H9 (cell line): ENCODE data around the gene TRUB1. TPM values are rescaled to one million over a fixed set of nuclear protein-coding genes. Genes with fewer than 3 reads are reported as not detected.

ENCODE experiments used
- DNase-seq: peaks from one replicate; pipeline ENCODE4 v3.0.0-alpha.2; 2017
- H2AFZ ChIP-seq: one replicate; pipeline ENCODE4 v1.6.1; 2013; ENCODE audit warnings: mild to moderate bottlenecking, low read length, control low read depth, moderate library complexity
- H2AK5ac ChIP-seq: 2 replicates; pipeline ENCODE4 v1.6.1; 2013; ENCODE audit warnings: low read length, control low read depth, mixed read lengths; ENCODE audit not compliant: insufficient read length
- H2BK120ac ChIP-seq: one replicate; pipeline ENCODE4 v1.6.1; 2013; ENCODE audit warnings: low read depth, mild to moderate bottlenecking, low read length, control low read depth, inconsistent platforms; ENCODE audit not compliant: poor library complexity, severe bottlenecking
- H2BK12ac ChIP-seq: 2 replicates; pipeline ENCODE4 v1.6.1; 2013; ENCODE audit warnings: low read length, control low read depth, mixed read lengths, low read depth; ENCODE audit not compliant: insufficient read length
- H2BK15ac ChIP-seq: 2 replicates; pipeline ENCODE4 v1.6.1; 2013; ENCODE audit warnings: low read depth, low read length, control low read depth
- H2BK20ac ChIP-seq: one replicate; pipeline ENCODE4 v1.6.1; 2013; ENCODE audit warnings: low read depth, mild to moderate bottlenecking, low read length, control low read depth, inconsistent platforms; ENCODE audit not compliant: poor library complexity, severe bottlenecking
- H2BK5ac ChIP-seq: 2 replicates; pipeline ENCODE4 v1.6.1; 2013; ENCODE audit warnings: low read length, control low read depth, mixed read lengths; ENCODE audit not compliant: insufficient read length
- H3K14ac ChIP-seq: 2 replicates; pipeline ENCODE4 v1.6.1; 2013; ENCODE audit warnings: low read length, control low read depth; ENCODE audit not compliant: insufficient read depth
- H3K18ac ChIP-seq: 2 replicates; pipeline ENCODE4 v1.6.1; 2013; ENCODE audit warnings: low read depth, mild to moderate bottlenecking, mixed read lengths, low read length, control low read depth; ENCODE audit not compliant: insufficient read length
- H3K23ac ChIP-seq: 2 replicates; pipeline ENCODE4 v1.6.1; 2013; ENCODE audit warnings: low read length, control low read depth, mixed read lengths, low read depth; ENCODE audit not compliant: insufficient read length
- H3K23me2 ChIP-seq: 2 replicates; pipeline ENCODE4 v1.6.1; 2013; ENCODE audit warnings: low read depth, mild to moderate bottlenecking, mixed read lengths, low read length, control low read depth; ENCODE audit not compliant: insufficient read length, poor library complexity, severe bottlenecking
- H3K27ac ChIP-seq: 2 replicates; pipeline ENCODE4 v1.5.1; 2013; ENCODE audit warnings: low read length, control low read depth, mixed read lengths, low read depth; ENCODE audit not compliant: insufficient read length
- H3K27me3 ChIP-seq: 2 replicates; pipeline ENCODE4 v1.6.1; 2013; ENCODE audit warnings: low read length, control low read depth, inconsistent platforms; ENCODE audit not compliant: insufficient read depth
- H3K4ac ChIP-seq: 2 replicates; pipeline ENCODE4 v1.6.1; 2013; ENCODE audit warnings: low read depth, mild to moderate bottlenecking, control low read depth, inconsistent platforms, low read length, moderate library complexity
- H3K4me1 ChIP-seq: 2 replicates; pipeline ENCODE4 v1.6.1; 2013; ENCODE audit warnings: low read length, control low read depth, inconsistent platforms; ENCODE audit not compliant: insufficient read depth
- H3K4me2 ChIP-seq: 2 replicates; pipeline ENCODE4 v1.6.1; 2013; ENCODE audit warnings: low read length, control low read depth, mixed read lengths; ENCODE audit not compliant: insufficient read length, insufficient read depth
- H3K56ac ChIP-seq: 2 replicates; pipeline ENCODE4 v1.6.1; 2013; ENCODE audit warnings: low read depth, mild to moderate bottlenecking, mixed read lengths, low read length, control low read depth; ENCODE audit not compliant: insufficient read length
- H3K79me1 ChIP-seq: 2 replicates; pipeline ENCODE4 v1.6.1; 2013; ENCODE audit warnings: low read depth, mild to moderate bottlenecking, moderate library complexity, low read length, control low read depth, inconsistent platforms; ENCODE audit not compliant: insufficient read depth, poor library complexity, severe bottlenecking
- H3K79me2 ChIP-seq: 2 replicates; pipeline ENCODE4 v1.6.1; 2013; ENCODE audit warnings: low read length, control low read depth, inconsistent platforms; ENCODE audit not compliant: insufficient read depth
- H3K9ac ChIP-seq: 2 replicates; pipeline ENCODE4 v1.6.1; 2013; ENCODE audit warnings: low read length, control low read depth, mixed read lengths; ENCODE audit not compliant: insufficient read length; ENCODE audit errors: extremely low read depth
- H3K9me3 ChIP-seq: one replicate; pipeline ENCODE4 v1.6.1; 2013; ENCODE audit warnings: low read depth, low read length, inconsistent platforms; ENCODE audit not compliant: control insufficient read depth
- H3T11ph ChIP-seq: one replicate; pipeline ENCODE4 v1.6.1; 2013; ENCODE audit warnings: mild to moderate bottlenecking, low read length, control low read depth, inconsistent platforms
- H4K20me1 ChIP-seq: one replicate; pipeline ENCODE4 v1.6.1; 2013; ENCODE audit not compliant: control insufficient read depth, insufficient read length, insufficient read depth
- H4K5ac ChIP-seq: 2 replicates; pipeline ENCODE4 v1.6.1; 2013; ENCODE audit warnings: low read depth, mild to moderate bottlenecking, mixed read lengths, low read length, control low read depth; ENCODE audit not compliant: insufficient read length
- H4K8ac ChIP-seq: replicated peaks from 2 replicates; pipeline ENCODE4 v1.6.1; 2013; ENCODE audit warnings: low read length, control low read depth, mixed read lengths, low read depth; ENCODE audit not compliant: insufficient read length
- H4K91ac ChIP-seq: 2 replicates; pipeline ENCODE4 v1.6.1; 2013; ENCODE audit warnings: low read depth, mild to moderate bottlenecking, moderate library complexity, mixed read lengths, low read length, control low read depth; ENCODE audit not compliant: insufficient read length
- H3K27ac Mint-ChIP-seq, 3 experiments: 2 replicates in 2 of 3; 3 replicates in 1 of 3; pipeline ENCODE4 v1.8.0; 2020 to 2021; ENCODE audit warnings: mixed read lengths in 3 of 3, mild to moderate bottlenecking in 1 of 3, moderate library complexity in 1 of 3
- H3K27me3 Mint-ChIP-seq: 2 replicates; pipeline ENCODE4 v1.8.0; 2021; ENCODE audit warnings: low read depth, mild to moderate bottlenecking, moderate library complexity, mixed read lengths
- H3K36me3 Mint-ChIP-seq, 3 experiments: 2 replicates in 2 of 3; 3 replicates in 1 of 3; pipeline ENCODE4 v1.8.0; 2020 to 2021; ENCODE audit warnings: low read depth in 3 of 3, mixed read lengths in 3 of 3; ENCODE audit not compliant: insufficient read depth in 1 of 3
- H3K4me1 Mint-ChIP-seq, 2 experiments: 2 replicates each; pipeline ENCODE4 v1.8.0; 2020; ENCODE audit warnings: mixed read lengths in 2 of 2
- H3K4me3 Mint-ChIP-seq, 2 experiments: 2 replicates in 1 of 2; 3 replicates in 1 of 2; pipeline ENCODE4 v1.8.0; 2020 to 2021; ENCODE audit warnings: mild to moderate bottlenecking in 2 of 2, mixed read lengths in 2 of 2, moderate library complexity in 1 of 2
- H3K9me3 Mint-ChIP-seq, 2 experiments: 2 replicates in 1 of 2; 3 replicates in 1 of 2; pipeline ENCODE4 v1.8.0; 2020; ENCODE audit warnings: mild to moderate bottlenecking in 2 of 2, mixed read lengths in 2 of 2, moderate library complexity in 1 of 2
- WGBS: extraction: QIAGEN DNeasy Blood & Tissue Kit; methylation state at CpG from one replicate; pipeline ENCODE4 v1.1.7; 2013; ENCODE audit warnings: missing lambda C conversion rate, low lambda C conversion rate, mixed read lengths; ENCODE audit not compliant: insufficient read length; ENCODE audit errors: extremely low coverage; 5-methylcytosine and 5-hydroxymethylcytosine counted together
- total RNA-seq: library from RNA; stranded (reverse); gene quantifications from 2 replicates; pipeline ENCODE4 v1.2.1, GENCODE V29; 2021
- TF ChIP-seq, protein P1 (sequence below): fragments of 200-600 bp; sonication (generic); conservative IDR thresholded peaks from 3 replicates; pipeline ENCODE4 v1.8.0; 2021; ENCODE audit warnings: antibody characterized with exemption, mild to moderate bottlenecking

TRUB1 gene
- total RNA-seq, 1 experiment from 2014 or later, result 20.6 TPM

DNA sequence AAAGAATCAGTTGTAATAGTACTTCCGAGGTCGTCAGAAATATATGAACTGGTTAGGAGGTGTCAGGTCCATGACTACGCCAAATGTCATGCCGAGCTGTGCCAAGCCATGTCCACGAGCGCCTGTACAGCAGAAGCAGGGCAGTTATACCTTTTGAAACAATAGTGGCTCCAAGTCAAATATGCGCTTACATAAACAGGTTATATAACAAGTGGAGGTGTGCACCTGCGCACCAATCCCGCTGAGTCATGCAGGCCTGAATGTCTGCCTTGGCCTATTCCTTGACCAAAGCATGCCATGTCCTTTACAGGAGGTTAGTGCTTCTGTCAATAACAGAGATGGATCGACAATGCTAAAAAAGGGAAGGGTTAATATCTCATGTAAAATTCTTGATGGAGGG is 21.3 kb upstream of the TRUB1 start:
- H2BK20ac ChIP-seq, result no peak overlapping the region
- Mint-ChIP-seq H3K4me1 (peaks cover 28% of the 10 kb centered on the region in 2 experiments), H3K27ac (no peak overlapping the region), H3K27me3 (peaks cover 3% of the 10 kb centered on the region; the same call in 1 of the 2 replicates), H3K9me3 (peaks cover 0 to 8% of the 10 kb centered on the region in 2 experiments; a peak in 1 of 5 replicates), H3K36me3 (peaks cover 0 to 7% (median 5%) of the 10 kb centered on the region in 3 experiments; a peak in 3 of 7 replicates), H3K4me3 (no peak overlapping the region)
- no peak overlapping the region for H2AK5ac ChIP-seq
- no peak overlapping the region for H2BK5ac ChIP-seq
- DNase-seq, result no peak
- H2AFZ ChIP-seq, result no peak overlapping the region
- no peak overlapping the region for H3K18ac ChIP-seq
- WGBS, result no CpG with 5 or more reads among the region's 10 CpGs
- no peak overlapping the region for H4K8ac ChIP-seq
- no peak overlapping the region for H3K23ac ChIP-seq
- no peaks in the 10 kb centered on the region; the same call in 1 of the 2 replicates for H3K4me1 ChIP-seq
- H4K91ac ChIP-seq, result no peak overlapping the region
- H3K9ac ChIP-seq, result no peak overlapping the region
- H3K4me2 ChIP-seq, result no peak overlapping the region
- no peaks in the 10 kb centered on the region for H4K20me1 ChIP-seq
- no peak overlapping the region for H3T11ph ChIP-seq
- no peaks in the 10 kb centered on the region for H3K79me2 ChIP-seq
- no peaks in the 10 kb centered on the region for H3K79me1 ChIP-seq
- no peak overlapping the region for H2BK12ac ChIP-seq
- no peak overlapping the region for H3K4ac ChIP-seq
- H3K23me2 ChIP-seq, result no peaks in the 10 kb centered on the region
- TF ChIP-seq, protein P1, sequence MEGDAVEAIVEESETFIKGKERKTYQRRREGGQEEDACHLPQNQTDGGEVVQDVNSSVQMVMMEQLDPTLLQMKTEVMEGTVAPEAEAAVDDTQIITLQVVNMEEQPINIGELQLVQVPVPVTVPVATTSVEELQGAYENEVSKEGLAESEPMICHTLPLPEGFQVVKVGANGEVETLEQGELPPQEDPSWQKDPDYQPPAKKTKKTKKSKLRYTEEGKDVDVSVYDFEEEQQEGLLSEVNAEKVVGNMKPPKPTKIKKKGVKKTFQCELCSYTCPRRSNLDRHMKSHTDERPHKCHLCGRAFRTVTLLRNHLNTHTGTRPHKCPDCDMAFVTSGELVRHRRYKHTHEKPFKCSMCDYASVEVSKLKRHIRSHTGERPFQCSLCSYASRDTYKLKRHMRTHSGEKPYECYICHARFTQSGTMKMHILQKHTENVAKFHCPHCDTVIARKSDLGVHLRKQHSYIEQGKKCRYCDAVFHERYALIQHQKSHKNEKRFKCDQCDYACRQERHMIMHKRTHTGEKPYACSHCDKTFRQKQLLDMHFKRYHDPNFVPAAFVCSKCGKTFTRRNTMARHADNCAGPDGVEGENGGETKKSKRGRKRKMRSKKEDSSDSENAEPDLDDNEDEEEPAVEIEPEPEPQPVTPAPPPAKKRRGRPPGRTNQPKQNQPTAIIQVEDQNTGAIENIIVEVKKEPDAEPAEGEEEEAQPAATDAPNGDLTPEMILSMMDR, result no peak
- no peak overlapping the region for H2BK120ac ChIP-seq
- H3K14ac ChIP-seq, result no peak overlapping the region
- H3K27ac ChIP-seq, result no peak overlapping the region
- no peak overlapping the region for H2BK15ac ChIP-seq
- H3K56ac ChIP-seq, result no peak overlapping the region
- no peaks in the 10 kb centered on the region for H3K27me3 ChIP-seq
- no peak overlapping the region for H4K5ac ChIP-seq
- no peaks in the 10 kb centered on the region for H3K9me3 ChIP-seq
